Upper lobe of left lung (tissue), 6 donors: Measurements from ENCODE around the gene PAPSS2. TPM values are rescaled to one million over a fixed set of nuclear protein-coding genes. Genes with fewer than 3 reads are reported as not detected.
A peak's percentile ranks its signal among the peaks of the same experiment; 100 is the strongest.

ENCODE experiments used
- ATAC-seq, 2 donors: fragments of 200-7000 bp; cut with Tn5 transposase; one replicate each; pipeline ENCODE4 v1.9.1; 2022; ENCODE audit warnings: mild to moderate bottlenecking in 2 of 2, moderate library complexity in 2 of 2; ENCODE audit not compliant: low FRiP score in 2 of 2
- DNase-seq, 2 donors: peaks; one replicate each; pipeline ENCODE4 v3.0.0-alpha.2; 2019 to 2020
- H3K27ac ChIP-seq, 4 donors: fragments of 200-600 bp; sonication (generic); one replicate each; pipeline ENCODE4 v1.5.1; 2016 to 2019
- H3K27me3 ChIP-seq, 4 donors: fragments of 200-600 bp; sonication (generic); one replicate each; pipeline ENCODE4 v1.5.1; 2017 to 2019
- H3K36me3 ChIP-seq, 4 donors: fragments of 200-600 bp; sonication (generic); one replicate each; pipeline ENCODE4 v1.5.1; 2016 to 2019
- H3K4me1 ChIP-seq, 4 donors: fragments of 200-600 bp; sonication (generic); one replicate each; pipeline ENCODE4 v1.5.1; 2018 to 2019
- H3K4me3 ChIP-seq, 4 donors: fragments of 200-600 bp; sonication (generic); one replicate each; pipeline ENCODE4 v1.5.1; 2017 to 2019; ENCODE audit warnings: mild to moderate bottlenecking in 2 of 4, moderate library complexity in 1 of 4
- H3K9me3 ChIP-seq, 4 donors: fragments of 200-600 bp; sonication (generic); one replicate each; pipeline ENCODE4 v1.5.1; 2018 to 2019
- EP300 ChIP-seq, 4 donors: sonication (generic); formaldehyde crosslinking; IDR thresholded peaks; one replicate each; pipeline ENCODE4 v1.5.1; 2017; ENCODE audit warnings: antibody characterized with exemption in 4 of 4, control low read depth in 2 of 4
- POLR2A ChIP-seq, 4 donors: fragments of 450-650 bp; IDR thresholded peaks; one replicate each; pipeline ENCODE4 v1.5.1; 2016 to 2017; ENCODE audit warnings: antibody characterized with exemption in 4 of 4, mild to moderate bottlenecking in 2 of 4
- POLR2AphosphoS5 ChIP-seq, 2 donors: sonication (generic); formaldehyde crosslinking; IDR thresholded peaks; one replicate each; pipeline ENCODE4 v1.5.1; 2017; ENCODE audit warnings: antibody characterized with exemption in 2 of 2
- WGBS, 2 donors: methylation state at CpG; one replicate each; pipeline ENCODE4 v1.1.5; 2017 to 2018; 5-methylcytosine and 5-hydroxymethylcytosine counted together
- total RNA-seq, 6 donors: library from RNA; depleted of rRNA in 4 of 6; stranded (reverse); fragments of >200 nt in 4 of 6; gene quantifications; one replicate each; pipeline versions ENCODE4 v1.1.0 to v1.2.1, GENCODE V29; 2016 to 2021
- TF ChIP-seq, protein P1 (sequence below), 6 experiments: fragments of 450-650 bp in 4 of 6; fragments of 200-600 bp in 2 of 6; sonication (generic) in 2 of 6; IDR thresholded peaks; one replicate each; pipeline ENCODE4 v1.5.1; 2016 to 2019; ENCODE audit warnings: antibody characterized with exemption in 6 of 6
- donor health status: DM: no; HTN: no; CAD: no; lungs with moderate emphysema.
- donor health status: DM: no; HTN: yes; CAD: no; lungs with severe emphysema.

Gene PAPSS2
- total RNA-seq, 6 donors from 2014 or later: 48.2 to 217 (median 159) TPM

DNA sequence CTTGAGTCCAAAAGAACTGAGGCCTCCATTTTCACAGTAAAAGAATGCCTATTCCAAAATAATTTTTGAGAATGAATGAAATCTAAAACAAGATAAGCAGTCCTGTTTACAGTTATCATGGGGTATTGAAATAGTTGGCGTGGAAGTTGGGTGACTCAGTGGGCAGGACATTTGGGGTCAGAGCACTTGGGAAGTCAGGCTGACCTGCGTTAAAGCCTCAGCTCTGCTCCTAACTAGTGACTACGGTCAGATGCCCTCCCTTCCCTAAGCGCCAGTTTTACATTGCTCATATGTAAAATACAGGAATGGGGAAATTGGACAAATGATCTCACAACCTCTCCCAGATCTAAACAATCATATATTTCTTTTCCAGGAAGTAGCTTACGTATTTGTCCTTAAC lies 2.3 kb upstream of the PAPSS2 start:
- Histone ChIP-seq H3K27ac (peak overlapping the region; percentile 71 to 98 (median 90)), H3K27me3 (no peaks in the 10 kb centered on the region), H3K4me3 (no peak overlapping the region), H3K4me1 (peaks cover 24 to 42% (median 35%) of the 10 kb centered on the region in 4 donors), H3K36me3 (no peaks in the 10 kb centered on the region), H3K9me3 (no peaks in the 10 kb centered on the region)
- DNase-seq (peak in 1 of 2 donors; percentile 67), ATAC-seq (peak; percentile 32 to 58)
- 39 to 51% methylated on average over 5 of the region's 5 CpGs for WGBS, 2 donors
- TF ChIP-seq POLR2AphosphoS5 (IDR thresholded peaks at IDR 0.05): peak; percentile 20 to 63
- TF ChIP-seq EP300 (IDR thresholded peaks at IDR 0.05): no peak
- TF ChIP-seq, protein P1, sequence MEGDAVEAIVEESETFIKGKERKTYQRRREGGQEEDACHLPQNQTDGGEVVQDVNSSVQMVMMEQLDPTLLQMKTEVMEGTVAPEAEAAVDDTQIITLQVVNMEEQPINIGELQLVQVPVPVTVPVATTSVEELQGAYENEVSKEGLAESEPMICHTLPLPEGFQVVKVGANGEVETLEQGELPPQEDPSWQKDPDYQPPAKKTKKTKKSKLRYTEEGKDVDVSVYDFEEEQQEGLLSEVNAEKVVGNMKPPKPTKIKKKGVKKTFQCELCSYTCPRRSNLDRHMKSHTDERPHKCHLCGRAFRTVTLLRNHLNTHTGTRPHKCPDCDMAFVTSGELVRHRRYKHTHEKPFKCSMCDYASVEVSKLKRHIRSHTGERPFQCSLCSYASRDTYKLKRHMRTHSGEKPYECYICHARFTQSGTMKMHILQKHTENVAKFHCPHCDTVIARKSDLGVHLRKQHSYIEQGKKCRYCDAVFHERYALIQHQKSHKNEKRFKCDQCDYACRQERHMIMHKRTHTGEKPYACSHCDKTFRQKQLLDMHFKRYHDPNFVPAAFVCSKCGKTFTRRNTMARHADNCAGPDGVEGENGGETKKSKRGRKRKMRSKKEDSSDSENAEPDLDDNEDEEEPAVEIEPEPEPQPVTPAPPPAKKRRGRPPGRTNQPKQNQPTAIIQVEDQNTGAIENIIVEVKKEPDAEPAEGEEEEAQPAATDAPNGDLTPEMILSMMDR (IDR thresholded peaks at IDR 0.05): no peak

DNA sequence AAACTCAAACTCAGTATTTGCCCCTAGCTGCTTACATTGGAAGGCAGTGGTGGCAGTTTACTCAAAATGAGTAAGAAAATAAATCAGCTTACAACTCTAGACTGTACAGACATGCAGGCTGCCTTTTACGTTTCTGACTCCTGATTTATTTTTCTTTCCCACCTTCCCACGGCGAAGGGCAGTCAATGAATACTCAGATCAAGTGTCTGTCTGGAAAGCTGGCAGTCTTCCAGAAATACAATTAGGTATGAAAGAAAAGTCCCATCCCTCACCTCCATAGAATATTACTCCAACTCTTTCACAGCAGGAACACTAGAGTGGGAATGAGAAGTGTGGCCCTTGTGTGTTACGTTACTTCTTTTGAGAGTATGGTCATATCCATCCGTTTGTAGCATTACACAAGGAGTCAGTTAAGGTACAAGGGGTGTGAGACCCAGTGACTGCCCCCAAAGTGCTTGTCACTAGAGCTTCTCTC lies 1.3 kb upstream of the PAPSS2 start:
- no peak for TF ChIP-seq POLR2AphosphoS5 (IDR thresholded peaks at IDR 0.05)
- no peak for TF ChIP-seq POLR2A (IDR thresholded peaks at IDR 0.05)
- TF ChIP-seq, protein P1 (IDR thresholded peaks at IDR 0.05): no peak
- TF ChIP-seq EP300 (IDR thresholded peaks at IDR 0.05): no peak
- ATAC-seq (no peak), DNase-seq (no peak)
- no peaks in the 10 kb centered on the region for H3K9me3 ChIP-seq
- peaks cover 26 to 50% (median 39%) of the 10 kb centered on the region in 4 donors for H3K4me1 ChIP-seq
- no peak overlapping the region for H3K4me3 ChIP-seq
- 60 to 73% methylated on average over 5 of the region's 5 CpGs for WGBS, 2 donors
- no peaks in the 10 kb centered on the region for H3K27me3 ChIP-seq
- H3K36me3 ChIP-seq: no peaks in the 10 kb centered on the region
- H3K27ac ChIP-seq: peak overlapping the region; percentile 88 to 98 (median 94)

DNA sequence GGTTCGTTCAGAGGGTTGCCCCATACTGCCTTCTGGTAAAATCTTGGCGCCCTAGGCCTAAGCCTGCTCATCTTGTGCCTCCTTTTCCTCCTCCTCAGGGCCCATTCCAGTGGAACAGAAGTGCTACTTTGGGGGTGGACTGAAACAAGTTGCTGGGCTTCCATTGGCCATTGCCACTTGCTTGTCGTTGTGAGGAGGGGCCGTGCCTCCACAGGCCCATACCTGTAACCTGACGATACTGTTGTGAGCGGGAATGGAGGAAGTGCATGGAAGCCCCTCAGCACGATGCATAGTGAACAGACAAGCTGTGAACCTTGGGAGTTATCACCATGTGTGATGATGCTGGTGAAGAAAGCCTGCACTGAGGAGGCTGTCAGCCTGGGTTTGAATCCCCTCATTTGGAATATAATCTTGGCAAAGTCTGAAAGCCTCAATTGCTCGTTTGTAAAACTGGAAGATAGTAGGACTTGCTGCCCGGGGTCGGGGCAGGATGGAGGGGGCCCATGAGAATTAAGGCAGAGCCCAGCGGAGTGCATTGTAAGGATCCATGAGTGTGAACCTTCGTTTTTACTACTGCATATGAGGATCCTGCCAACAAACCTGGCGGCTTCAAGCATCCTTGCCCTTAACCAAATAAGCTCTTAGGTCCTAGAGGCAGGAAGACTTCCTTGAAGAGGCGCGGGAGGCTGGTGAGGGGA lies 671 bp upstream of the PAPSS2 start:
- no peak for ATAC-seq
- peak in 1 of 2 donors; percentile 60 for DNase-seq
- H3K27me3 ChIP-seq: no peaks in the 10 kb centered on the region

DNA sequence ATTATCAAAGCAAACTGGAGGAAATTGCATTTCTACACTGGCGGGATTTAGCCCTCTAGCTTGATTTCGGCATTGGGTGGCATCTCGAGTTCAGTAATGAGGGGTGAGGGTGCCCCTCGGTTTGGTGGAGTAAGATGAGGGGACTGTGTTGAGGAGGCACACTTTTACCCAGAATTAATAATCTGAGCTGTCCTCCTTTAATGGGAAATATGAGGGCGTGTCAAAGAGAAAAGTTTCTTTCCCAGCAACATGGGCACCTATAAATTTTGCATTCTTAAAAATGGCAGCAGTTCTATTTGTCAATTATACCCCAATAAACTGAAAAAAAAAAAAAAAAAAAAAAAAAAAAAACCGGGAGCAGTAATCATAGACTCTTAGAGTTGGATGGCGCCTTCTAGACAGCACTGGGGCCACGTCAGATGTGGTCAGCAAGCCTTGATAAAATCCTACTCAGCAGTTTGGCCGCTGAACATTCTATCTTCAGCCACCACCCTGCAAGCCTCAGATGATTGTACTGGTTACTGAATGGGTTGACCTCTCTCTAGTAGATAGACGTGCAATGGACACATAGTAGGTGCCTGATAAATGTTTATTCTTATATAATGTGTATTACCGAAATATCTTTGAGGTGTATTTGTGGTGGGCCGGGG lies 931 bp downstream of the PAPSS2 start:
- Histone ChIP-seq H3K36me3 (peaks cover 0 to 9% (median 0%) of the 10 kb centered on the region in 4 donors), H3K4me3 (peak overlapping the region; percentile 70 to 77 (median 75)), H3K27me3 (no peaks in the 10 kb centered on the region), H3K4me1 (peaks cover 26 to 58% (median 42%) of the 10 kb centered on the region in 4 donors), H3K27ac (peak overlapping the region; percentile 88 to 98 (median 94)), H3K9me3 (no peaks in the 10 kb centered on the region)
- DNase-seq: peak in 1 of 2 donors; percentile 71
- TF ChIP-seq, protein P1 (IDR thresholded peaks at IDR 0.05): no peak
- TF ChIP-seq POLR2A (IDR thresholded peaks at IDR 0.05) (peak in 1 of 4 donors; percentile 31), POLR2AphosphoS5 (IDR thresholded peaks at IDR 0.05) (no peak)
- ATAC-seq: peak; percentile 63 to 80
- 15 to 22% methylated on average over 12 of the region's 12 CpGs for WGBS, 2 donors

More for the DNA sequence above, 671 bp upstream of the PAPSS2 start:
- Histone ChIP-seq H3K9me3 (no peaks in the 10 kb centered on the region), H3K27ac (peak overlapping the region; percentile 88 to 98 (median 94)), H3K36me3 (peaks cover 0 to 5% (median 0%) of the 10 kb centered on the region in 4 donors), H3K4me1 (peaks cover 26 to 55% (median 41%) of the 10 kb centered on the region in 4 donors), H3K4me3 (peak overlapping the region; percentile 70 to 77 (median 75))
- TF ChIP-seq, protein P1 (IDR thresholded peaks at IDR 0.05): no peak
- TF ChIP-seq EP300 (IDR thresholded peaks at IDR 0.05): no peak
- no peak for TF ChIP-seq POLR2A (IDR thresholded peaks at IDR 0.05)
- no peak for TF ChIP-seq POLR2AphosphoS5 (IDR thresholded peaks at IDR 0.05)
- 73 to 77% methylated on average over 12 to 13 of the region's 15 CpGs for WGBS, 2 donors
